LNCaP clone FGC (cell line): Measurements from ENCODE around the gene COL23A1.

ENCODE experiments used
- DNase-seq: peaks from one replicate; pipeline ENCODE4 v3.0.0-alpha.2; 2011; ENCODE audit warnings: low read depth
- H3K4me3 ChIP-seq: 2 replicates; pipeline ENCODE4 v1.5.1; 2011; ENCODE audit warnings: mild to moderate bottlenecking, low read depth, low read length, control low read depth
- TF ChIP-seq, protein P1 (sequence below): IDR thresholded peaks from 2 replicates; pipeline ENCODE4 v1.5.1; 2012; ENCODE audit warnings: mild to moderate bottlenecking; ENCODE audit not compliant: control insufficient read depth, insufficient read depth; ENCODE audit errors: extremely low read depth

The COL23A1 gene

DNA sequence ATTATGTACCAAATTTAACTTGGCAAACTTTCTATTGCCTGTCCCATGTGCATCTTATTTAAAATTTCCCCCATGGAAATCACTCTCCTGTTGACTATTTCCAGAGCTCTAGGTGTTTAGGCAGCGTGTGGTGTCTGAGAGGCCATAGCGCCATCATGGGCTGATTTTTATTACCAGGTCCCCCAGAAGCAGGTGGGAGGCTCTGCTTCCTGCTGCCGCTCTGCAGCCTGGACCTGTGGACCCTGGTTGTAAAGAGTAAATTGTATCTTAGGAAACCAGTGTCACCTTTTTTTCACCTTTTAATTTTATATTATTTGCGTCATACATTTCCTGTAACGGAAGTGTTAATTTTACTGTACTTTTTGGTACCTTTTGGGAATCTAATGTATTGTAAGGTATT is 379.5 kb downstream of the COL23A1 start:
- TF ChIP-seq, protein P1, sequence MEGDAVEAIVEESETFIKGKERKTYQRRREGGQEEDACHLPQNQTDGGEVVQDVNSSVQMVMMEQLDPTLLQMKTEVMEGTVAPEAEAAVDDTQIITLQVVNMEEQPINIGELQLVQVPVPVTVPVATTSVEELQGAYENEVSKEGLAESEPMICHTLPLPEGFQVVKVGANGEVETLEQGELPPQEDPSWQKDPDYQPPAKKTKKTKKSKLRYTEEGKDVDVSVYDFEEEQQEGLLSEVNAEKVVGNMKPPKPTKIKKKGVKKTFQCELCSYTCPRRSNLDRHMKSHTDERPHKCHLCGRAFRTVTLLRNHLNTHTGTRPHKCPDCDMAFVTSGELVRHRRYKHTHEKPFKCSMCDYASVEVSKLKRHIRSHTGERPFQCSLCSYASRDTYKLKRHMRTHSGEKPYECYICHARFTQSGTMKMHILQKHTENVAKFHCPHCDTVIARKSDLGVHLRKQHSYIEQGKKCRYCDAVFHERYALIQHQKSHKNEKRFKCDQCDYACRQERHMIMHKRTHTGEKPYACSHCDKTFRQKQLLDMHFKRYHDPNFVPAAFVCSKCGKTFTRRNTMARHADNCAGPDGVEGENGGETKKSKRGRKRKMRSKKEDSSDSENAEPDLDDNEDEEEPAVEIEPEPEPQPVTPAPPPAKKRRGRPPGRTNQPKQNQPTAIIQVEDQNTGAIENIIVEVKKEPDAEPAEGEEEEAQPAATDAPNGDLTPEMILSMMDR: no peak
- DNase-seq: no peak
- no peak overlapping the region for H3K4me3 ChIP-seq

DNA sequence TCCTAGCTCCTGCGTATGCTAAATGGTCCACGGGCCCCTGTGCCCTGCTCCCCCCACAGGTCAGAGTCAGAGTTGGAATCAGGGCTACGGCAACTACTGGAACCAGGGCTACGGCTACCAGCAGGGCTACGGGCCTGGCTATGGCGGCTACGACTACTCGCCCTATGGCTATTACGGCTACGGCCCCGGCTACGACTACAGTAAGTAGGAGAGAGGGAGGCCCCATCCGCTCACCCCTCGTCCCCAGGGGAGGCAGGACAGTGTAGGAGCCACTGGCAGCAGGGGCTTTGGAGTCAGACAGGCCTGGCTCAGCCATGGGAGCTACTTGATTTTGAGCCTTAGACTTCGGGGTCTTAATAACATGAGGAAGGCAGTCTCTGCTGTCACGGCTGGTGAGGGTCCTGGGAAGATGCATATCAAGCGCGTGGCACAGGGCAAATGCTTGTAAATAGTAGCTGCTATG is 380.1 kb downstream of the COL23A1 start:
- H3K4me3 ChIP-seq: no peak overlapping the region
- no peak for DNase-seq
- TF ChIP-seq, protein P1: no peak

- TF ChIP-seq, protein P1: no peak
- no peak for DNase-seq
- H3K4me3 ChIP-seq: no peak overlapping the region
Measured at GRCh38 chr5:178209334-178210072, 380.7 kb downstream of the COL23A1 start.

- TF ChIP-seq, protein P1: peak; percentile 5; the same call in 1 of the 2 replicates
- no peak for DNase-seq
- no peak overlapping the region for H3K4me3 ChIP-seq
Measured at GRCh38 chr5:178208540-178209227, 381.5 kb downstream of the COL23A1 start.

DNA sequence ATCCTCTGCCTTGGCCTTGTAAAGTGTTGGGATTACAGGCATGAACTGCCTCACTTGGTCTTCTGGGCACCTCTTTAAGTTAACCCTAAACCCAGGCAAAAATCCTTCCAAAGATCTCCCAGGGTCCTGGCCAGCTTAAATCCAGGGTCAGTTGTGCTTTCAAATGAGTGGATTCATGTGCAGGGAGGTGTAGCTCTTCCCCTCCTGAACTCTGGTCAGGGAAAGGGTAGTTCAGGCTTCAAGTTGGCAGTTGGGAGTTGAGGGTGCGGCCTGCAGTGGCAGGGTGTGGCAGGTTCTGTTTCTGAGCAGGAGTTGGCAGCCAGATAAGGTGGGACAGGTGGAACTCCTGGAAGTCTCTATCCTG is 382.3 kb downstream of the COL23A1 start:
- H3K4me3 ChIP-seq: no peak overlapping the region
- no peak for DNase-seq
- TF ChIP-seq, protein P1: no peak

- TF ChIP-seq, protein P1: no peak
- H3K4me3 ChIP-seq: peak overlapping the region; percentile 80; the same call in 1 of the 2 replicates
- peak; percentile 97 for DNase-seq
Measured at GRCh38 chr5:178207183-178207916, 382.8 kb downstream of the COL23A1 start.
